HG03520 (cell line): ENCODE results near the gene LRRN3.

Experiments
- ATAC-seq: cut with Tn5 transposase; IDR thresholded peaks from one replicate; pipeline ENCODE4 v1.9.1; 2021; ENCODE audit warnings: mild to moderate bottlenecking, moderate library complexity; ENCODE audit not compliant: unreplicated experiment

The LRRN3 gene

DNA sequence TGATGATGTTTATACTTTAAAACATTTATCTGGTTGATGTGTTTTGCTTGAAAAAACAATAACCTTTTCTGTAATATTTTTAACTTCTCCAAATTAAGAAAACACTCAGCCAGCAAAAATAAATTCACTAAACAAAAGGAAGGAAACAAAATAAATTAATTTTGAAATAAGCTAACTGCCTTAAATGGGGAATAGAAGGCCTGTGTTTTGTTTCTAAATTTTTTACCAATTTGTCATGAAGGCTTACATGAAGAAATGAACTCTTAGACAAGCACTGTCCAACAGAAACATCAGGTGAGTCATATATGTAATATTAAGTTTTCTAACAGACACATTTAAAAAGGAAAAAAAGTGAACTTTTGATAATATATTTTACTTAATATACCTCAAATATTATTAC is 68.5 kb downstream of the LRRN3 start:
- ATAC-seq: no peak

- no peak for ATAC-seq
Observed at GRCh38 chr7:111160297-111160696, 69.4 kb downstream of the LRRN3 start.

- no peak for ATAC-seq
Observed at GRCh38 chr7:111162692-111163091, 71.8 kb downstream of the LRRN3 start.

DNA sequence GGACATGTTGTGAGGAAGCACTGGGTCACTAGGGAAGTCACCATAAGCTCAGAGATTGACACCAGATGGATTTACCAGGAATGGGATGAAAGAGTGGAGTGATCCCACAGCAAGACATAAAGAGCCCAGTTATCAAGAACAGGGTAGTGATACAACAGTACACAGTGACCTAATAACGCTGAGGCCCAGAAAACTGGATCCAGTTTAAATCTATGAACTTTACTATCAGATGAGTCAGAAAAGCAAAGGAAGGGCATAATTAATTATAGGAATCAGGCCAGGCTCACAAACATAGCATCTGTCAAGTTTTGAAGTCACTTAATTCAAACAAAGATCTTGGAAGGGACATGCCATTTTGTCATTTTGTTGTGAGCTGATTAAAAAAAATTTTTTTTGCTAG is 73.5 kb downstream of the LRRN3 start:
- no peak for ATAC-seq

GRCh38 chr7:111168182-111168581 is 77.3 kb downstream of the LRRN3 start:
- ATAC-seq: no peak

DNA sequence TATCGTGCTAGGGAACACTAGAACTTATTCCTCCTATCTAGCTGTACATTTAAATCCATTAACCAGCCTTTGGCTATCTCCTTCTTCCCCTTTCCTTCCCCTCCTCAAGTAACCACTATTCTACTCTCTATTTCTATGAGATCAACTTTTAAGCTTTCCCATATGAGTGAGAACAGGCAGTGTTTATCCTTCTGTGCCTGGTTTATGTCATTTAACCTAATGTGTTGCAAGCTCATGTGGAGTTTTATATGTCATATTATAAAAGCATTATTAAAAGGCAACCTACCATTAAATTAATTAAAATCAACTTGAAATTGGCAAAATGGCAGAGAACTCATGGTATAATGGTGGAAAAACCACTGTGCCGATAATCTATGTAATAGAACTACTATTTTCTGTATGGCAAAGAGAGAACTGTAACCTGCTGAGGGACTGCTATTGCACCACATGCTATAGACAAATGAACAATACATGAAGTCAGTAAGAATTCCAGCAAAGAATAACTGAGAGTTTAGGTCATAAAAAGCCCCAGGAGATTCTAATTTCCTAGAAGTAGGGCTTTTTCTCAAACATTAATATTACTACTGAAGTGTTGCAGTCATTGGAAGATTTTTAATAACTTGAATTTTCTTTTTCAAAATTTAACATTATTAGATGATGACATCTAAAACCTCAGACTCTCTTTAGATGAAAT is 81.8 kb downstream of the LRRN3 start:
- ATAC-seq: no peak

GRCh38 chr7:111173528-111173927 is 82.6 kb downstream of the LRRN3 start:
- ATAC-seq: no peak

DNA sequence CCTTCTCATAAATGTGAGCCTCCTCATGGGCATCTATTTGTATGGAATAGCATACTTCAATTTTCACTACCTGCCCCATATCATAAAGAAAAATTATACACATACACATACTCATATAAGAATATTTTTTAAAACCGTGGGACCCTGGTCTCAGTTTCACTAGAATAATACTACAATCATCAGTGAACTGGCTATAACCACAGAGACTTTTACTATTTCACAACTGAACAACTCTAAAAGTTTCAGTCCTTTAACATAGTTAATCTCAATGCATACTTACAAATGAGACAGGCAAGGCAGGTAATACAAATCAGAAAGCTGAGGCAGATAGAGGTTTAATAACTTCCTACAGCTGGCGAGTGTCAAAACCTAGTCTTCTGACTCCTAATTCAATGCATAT is 83.1 kb downstream of the LRRN3 start:
- ATAC-seq: no peak

- ATAC-seq: no peak
Observed at GRCh38 chr7:111174510-111174909, 83.6 kb downstream of the LRRN3 start.
